Femur (tissue), 1 donor: ENCODE data around the gene TULP1.
"Not testable (repeated sequence)": the region's sequence is repeated elsewhere in the genome, so short reads cannot be mapped to it uniquely, and the experiment has no call there.

Experiments
- DNase-seq: peaks from one replicate; pipeline ENCODE4 v3.0.0-alpha.2; 2017

TULP1 gene

DNA sequence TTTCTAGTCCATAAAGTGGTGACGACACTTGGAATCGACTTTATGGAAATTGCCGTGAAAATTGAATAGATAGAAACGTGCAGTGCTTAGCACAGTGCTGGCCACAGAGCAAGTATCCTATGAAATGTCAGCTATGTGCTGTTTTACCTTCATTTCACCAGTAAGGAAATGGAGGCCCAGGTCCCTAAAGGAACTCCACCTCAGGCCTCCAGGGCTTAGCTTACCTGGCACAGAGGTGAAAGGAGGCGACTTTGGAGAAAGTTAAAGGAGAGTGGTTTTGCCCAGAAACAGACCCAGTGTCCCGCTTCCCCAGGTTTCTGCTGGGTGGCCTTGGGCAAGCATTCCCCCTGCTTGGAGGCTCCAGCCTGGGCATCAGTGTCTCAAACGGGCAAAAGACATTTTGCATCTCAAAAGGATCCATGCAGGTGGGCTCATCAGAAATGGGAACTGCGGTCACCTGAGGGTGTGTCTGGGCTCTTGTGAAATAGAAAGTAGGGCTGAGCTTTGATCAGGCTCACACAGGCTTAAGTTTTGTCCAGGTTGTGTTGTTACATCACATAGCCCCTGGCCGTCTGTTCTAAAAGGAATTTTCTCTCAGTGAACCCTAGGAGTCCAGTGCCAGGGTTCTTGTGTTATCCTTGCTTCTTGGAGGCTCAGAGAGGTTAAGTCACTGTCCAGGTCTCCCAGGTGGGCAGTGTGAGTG is 6.8 kb upstream of the TULP1 start:
- no peak for DNase-seq

- no peak for DNase-seq
These were observed 6.0 kb upstream of the TULP1 start for GRCh38 chr6:35518566-35519312.

GRCh38 chr6:35517978-35518377 is 5.3 kb upstream of the TULP1 start:
- not testable (repeated sequence) for DNase-seq

DNA sequence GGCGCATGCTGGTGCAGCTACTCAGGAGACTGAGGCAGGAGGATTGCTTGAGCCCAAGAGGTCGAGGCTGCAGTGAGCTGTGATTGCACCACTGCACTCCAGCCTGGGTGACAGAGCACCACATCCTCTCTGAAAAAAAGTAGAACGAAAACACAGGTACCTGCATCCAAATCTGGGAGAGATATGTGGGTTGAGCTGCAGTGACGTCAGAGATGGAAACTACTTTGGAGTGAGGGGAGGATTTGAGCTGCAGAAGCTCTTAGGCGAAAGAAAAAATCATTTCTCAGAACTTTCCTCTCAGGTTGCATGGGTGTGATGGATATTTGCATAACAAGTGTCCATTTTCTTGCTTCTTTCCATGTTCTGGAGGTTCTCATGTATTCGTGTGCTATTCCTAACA is 4.0 kb upstream of the TULP1 start:
- no peak for DNase-seq

DNA sequence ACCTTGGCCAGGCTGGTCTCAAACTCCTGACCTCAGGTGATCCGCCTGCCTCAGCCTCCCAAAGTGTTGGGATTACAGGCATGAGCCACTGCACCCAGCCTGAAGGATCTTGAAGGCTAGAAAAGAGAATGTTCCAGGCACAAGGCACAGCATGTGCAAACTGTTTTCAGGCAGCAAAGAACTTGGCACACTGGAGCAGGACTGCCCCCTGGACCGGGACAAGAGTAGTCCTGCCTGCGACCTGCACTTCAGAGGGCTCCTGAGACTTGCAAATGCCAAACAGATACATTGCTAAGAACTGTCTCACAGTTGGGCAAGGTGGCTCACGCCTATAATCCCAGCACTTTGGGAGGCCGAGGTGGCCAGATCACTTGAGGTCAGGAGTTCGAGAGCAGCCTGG is 3.2 kb upstream of the TULP1 start:
- not testable (repeated sequence) for DNase-seq

DNA sequence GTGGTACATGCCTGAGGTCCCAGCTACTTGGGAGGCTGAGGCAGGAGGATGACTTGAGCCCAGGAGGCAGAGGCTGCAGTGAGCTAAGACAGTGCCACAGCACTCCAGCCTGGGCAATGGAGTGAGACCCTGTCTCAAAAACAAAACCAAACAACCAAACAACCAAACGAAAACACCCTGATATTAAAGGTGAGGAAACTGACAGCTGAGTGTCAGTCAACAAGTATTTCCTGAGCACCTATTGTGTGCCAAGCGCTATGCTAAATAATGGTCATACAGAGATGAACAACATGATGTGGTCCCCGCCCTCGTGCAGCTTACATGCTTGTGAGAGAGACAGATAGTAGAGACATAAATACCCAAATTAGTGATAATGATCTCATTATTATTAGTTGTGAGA is 1.9 kb upstream of the TULP1 start:
- no peak for DNase-seq

DNA sequence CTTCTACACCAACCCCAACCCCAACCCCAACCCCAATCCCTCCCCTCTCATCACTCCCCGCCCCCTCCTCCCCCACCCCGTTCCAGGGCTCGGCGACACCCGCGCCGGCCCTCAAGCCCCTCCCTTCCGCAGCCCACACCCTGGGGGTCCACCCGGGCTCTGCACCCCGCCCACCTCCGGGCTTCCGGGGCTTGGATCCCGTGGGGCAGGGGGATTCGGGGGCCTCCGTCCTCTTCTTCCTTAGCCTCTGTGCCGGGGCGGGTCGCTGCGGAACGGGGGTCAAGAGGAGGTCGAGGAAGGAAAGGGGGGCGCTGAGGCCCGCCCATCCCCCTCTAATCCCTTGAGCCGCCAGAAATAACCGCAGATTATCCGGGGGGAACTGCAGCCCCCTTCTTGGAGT is 690 bp downstream of the TULP1 start:
- DNase-seq = peak; percentile 24

DNA sequence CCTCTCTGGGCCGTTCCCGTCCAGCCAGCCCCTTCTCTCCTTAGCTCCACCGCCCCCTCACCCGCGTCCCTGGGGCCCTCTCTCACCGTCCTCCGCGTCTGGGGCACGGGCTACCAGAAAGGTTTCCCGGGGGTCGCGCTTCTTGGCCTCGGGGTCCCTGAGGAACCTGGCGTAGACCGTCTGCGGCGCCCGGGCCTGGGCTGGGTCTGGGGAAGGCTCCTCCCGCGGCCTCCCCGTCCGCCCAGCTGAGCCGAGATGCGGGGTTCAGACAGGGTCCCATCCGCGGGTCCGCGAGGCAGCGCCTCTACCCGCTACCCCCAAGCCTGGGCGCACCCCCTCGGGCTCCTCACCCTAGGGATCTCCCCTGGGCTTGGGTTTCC is 1.1 kb downstream of the TULP1 start:
- DNase-seq = no peak

GRCh38 chr6:35510916-35511561 is 1.7 kb downstream of the TULP1 start:
- DNase-seq = no peak

GRCh38 chr6:35508542-35508941 is 4.2 kb downstream of the TULP1 start:
- DNase-seq = no peak

DNA sequence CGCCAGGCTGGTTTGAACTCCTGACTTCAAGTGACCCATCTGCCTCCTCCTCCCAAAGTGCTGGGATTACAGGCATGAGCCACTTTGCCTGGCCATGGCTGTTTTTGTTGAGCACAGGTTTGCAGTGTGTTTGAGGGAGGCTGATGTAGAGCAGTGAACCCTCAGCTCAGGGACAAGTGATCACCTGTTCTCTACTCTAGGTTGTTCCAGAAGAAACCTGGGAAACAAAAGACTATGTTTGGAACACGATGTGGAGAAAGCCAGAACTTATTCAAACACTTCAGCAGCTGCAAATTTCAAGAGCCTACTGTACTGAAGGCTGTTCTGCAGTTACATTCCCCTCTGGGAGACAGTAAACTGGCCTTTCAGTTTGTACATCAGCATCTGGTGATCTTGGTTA is 4.7 kb downstream of the TULP1 start:
- DNase-seq = no peak

DNA sequence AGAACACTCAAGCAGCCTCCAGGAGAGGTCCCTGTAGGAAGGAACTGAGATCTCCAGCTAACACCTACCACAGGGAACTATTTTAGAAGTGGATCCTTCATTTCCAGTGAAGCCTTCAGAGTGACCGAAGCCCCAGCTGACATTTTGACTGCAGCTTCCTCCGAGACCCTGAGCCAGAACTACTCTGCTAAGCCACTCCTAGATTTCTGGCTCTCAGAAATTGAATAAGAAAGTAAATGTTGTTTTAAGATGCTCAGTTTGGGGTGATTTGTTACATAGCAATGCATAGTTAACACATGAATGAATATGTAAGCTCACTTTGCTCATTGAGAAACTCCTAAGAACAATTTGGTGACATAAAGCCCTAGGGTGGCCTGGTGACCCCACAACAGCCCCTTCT is 5.5 kb downstream of the TULP1 start:
- DNase-seq = no peak

GRCh38 chr6:35506536-35506935 is 6.2 kb downstream of the TULP1 start:
- DNase-seq = no peak

GRCh38 chr6:35505999-35506412 is 6.7 kb downstream of the TULP1 start:
- no peak for DNase-seq

DNA sequence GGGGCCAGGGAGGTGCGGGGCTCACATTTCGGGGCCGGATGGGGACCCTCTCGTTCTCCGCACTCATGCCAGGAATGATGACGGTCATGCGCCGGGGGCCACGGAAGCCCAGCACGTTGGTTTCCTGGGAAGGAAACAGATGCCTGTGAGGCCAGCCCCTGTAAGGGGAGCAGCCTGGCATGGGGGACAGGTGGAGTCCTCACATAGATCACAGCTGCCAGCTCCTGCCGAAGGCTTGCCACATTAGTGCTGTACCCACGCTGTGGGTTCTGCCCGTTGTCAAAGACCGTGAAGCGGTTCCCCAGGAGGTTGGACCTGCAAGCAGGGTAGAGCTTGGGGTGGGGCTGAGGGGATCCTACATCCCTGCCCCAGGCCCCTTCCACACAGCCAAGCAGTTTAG is 9.2 kb downstream of the TULP1 start:
- peak; percentile 57 for DNase-seq

- no peak for DNase-seq
These were observed 10.9 kb downstream of the TULP1 start for GRCh38 chr6:35501784-35502183.

DNA sequence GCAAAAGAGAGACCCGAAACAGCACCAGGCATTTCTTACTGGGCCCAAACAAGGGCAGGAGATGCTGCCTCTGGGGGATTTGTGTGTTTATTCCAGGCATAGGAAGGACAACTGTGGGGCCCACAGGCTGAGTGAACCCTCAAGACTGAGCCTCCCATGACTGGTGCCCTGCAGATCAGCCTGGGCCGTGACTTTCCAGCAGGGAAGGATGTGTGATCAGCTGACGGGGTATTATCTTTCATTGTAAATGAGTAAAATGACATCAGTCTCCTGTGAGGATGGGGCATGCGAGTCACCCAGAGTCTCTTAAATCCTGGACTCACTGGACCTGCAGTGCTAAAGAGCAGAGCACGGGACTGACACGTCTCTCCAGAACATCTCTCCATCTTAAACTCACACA is 11.9 kb downstream of the TULP1 start:
- no peak for DNase-seq

DNA sequence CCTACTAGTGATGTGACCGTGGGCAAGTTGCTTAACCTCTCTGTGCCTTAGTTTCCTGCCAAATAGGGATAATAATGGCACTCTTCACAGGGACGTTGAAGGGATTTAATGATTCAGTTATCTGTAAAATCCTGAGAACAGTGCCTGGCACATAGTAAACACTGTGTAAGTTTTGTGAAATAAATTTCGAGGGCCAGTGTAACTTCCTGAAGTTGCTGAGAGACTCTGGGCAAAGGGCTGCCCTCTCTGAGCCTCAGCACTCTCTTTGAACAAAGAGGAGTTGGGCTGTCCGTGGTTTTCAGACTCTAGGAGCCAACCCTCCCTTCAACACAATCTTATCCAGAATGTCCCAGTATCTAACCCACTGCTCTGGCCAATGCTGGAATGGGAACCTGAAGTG is 13.3 kb downstream of the TULP1 start:
- no peak for DNase-seq

- no peak for DNase-seq
These were observed 14.2 kb downstream of the TULP1 start for GRCh38 chr6:35498422-35499067.

DNA sequence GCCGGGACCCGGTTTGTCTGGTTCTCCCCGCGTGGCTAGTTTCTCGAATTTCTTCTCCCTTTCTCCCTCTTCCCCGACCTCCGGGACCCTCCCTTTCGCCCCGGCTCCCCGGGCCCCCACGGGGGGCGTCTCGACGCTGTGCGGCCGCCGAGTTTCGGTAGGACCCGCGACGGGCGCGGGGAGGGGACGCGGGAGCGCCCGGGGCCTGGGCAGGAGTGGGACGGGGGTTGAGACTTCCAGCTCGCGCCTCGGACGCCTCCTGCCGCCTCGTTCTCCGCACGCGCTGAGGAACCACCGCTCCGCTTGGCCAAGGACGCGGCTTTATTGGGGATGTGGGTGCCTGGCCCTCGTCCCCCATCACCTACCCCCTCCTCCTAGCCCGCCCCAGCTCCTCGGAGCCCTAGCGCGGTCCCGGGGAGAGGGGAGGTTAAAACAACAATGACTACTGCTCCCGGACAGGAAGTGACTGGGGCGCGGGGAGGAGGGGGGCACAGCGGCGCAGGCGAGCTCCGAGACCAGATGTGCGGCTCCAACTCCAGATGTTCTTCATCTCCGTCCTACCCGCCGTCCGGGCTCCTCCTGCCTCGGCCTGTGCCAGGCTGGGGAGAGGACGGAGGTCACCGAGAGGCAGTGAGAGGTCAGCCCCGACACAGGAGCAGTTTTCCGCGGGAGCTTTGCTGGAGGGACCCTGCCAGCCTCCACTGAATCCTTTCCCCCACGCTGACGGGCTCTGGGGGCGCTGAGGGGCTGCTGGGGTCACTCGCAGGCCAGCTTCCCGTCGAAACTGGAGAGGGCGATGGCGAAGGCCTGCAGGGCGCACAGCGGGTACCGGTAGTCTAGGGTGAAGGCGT is 14.9 kb downstream of the TULP1 start:
- peak; percentile 91 for DNase-seq

DNA sequence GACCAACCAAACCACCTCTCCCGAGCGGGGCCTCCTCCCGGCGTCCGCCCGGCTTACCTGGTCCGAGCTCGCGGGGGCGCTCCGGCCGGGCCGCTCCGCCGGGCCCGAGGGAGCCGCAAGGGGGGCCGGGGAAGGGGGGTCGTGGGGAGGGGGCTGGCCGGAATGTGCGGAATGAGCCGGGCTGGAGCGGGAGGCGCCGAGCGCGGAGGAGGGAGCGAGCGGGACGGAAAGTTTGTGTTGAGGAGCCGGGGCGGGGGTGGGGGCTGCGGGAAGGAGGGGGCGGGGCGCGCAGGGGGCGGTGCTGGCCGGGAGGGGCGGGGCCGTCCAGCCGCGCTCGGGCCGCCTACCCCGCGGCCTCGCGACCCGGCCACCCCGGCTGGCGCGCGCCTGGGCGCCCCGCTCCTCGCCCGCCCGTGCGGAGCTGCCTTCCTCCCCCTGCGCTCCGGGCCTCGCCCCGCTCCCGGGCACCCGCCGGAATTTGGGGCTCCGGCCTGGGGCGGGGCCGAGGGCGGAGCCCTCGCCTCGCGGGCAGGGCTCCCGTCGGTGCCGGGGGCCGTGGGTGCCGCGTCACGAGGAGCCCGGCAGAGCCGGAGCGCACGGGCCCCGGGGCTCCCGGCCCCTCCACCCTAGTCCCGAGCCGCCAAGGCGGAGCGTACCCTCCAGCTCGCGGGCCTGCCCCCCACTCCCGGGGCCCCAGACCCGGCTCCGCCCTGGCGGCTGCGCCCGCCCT is 15.7 kb downstream of the TULP1 start, which contains the start of gene TEAD3:
Gene TEAD3, minus strand, starts transcription at position 239 of the 730 bp plus-strand sequence.
- DNase-seq = peak; percentile 86
